HG02938 (cell line): ENCODE data around the gene B3GAT1.

Source experiments
- ATAC-seq: cut with Tn5 transposase; IDR thresholded peaks from one replicate; pipeline ENCODE4 v1.9.1; 2021; ENCODE audit warnings: mild to moderate bottlenecking, moderate library complexity; ENCODE audit not compliant: unreplicated experiment

B3GAT1 gene

GRCh38 chr11:134374891-134375550 lies 37.0 kb downstream of the B3GAT1 start:
- ATAC-seq: no peak

- no peak for ATAC-seq
These were observed 37.9 kb downstream of the B3GAT1 start for GRCh38 chr11:134374171-134374570.

DNA sequence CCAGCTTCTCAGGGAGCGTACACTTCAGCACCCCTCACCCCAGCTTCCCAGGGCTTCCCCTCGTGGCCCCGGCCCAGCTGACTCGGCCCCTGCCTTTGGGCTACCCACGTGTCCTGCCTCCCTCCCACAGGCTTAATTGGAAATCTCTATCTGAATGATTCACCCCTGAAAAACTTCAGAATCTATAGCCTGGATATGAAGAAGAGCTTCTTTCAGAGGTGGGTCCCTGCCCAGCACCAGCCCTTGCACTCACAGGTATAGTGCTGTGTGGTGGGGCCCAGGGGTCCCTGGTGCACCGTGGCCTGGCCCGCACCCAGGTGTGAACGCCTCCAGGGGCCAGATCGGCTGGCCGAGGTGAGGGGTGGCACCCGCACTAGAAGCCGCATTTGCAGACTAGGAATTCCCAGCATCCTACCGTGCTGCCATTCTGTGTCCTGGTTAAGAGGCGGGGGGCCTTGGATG lies 38.4 kb downstream of the B3GAT1 start:
- no peak for ATAC-seq

GRCh38 chr11:134372961-134373360 lies 39.1 kb downstream of the B3GAT1 start:
- no peak for ATAC-seq

DNA sequence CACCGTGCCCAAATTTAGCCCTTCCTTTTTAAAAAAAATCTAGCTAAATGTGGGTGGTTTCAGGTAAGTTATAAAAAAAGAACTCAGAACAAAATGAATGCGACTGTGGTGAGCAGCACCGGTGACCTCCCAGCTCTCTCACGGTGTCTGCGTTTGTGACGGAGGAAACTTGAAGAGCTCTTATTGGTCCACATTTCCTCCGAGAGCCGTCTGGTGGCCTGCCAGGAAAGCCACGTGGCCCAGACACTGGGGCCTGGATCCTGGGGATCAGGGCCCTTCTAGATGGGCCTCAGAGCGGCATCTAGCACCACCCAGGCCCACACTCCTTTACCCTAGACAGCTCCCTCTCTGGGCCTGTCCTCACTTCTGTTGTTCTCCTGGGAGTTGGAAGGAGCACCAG lies 39.5 kb downstream of the B3GAT1 start:
- no peak for ATAC-seq

- no peak for ATAC-seq
These were observed 40.4 kb downstream of the B3GAT1 start for GRCh38 chr11:134371436-134372185.

- ATAC-seq: no peak
These were observed 41.3 kb downstream of the B3GAT1 start for GRCh38 chr11:134370526-134371435.

GRCh38 chr11:134369656-134370525 lies 42.2 kb downstream of the B3GAT1 start:
- ATAC-seq: no peak

GRCh38 chr11:134367781-134368180 lies 44.3 kb downstream of the B3GAT1 start:
- ATAC-seq: no peak

- ATAC-seq: no peak
These were observed 45.8 kb downstream of the B3GAT1 start for GRCh38 chr11:134366254-134366653.

DNA sequence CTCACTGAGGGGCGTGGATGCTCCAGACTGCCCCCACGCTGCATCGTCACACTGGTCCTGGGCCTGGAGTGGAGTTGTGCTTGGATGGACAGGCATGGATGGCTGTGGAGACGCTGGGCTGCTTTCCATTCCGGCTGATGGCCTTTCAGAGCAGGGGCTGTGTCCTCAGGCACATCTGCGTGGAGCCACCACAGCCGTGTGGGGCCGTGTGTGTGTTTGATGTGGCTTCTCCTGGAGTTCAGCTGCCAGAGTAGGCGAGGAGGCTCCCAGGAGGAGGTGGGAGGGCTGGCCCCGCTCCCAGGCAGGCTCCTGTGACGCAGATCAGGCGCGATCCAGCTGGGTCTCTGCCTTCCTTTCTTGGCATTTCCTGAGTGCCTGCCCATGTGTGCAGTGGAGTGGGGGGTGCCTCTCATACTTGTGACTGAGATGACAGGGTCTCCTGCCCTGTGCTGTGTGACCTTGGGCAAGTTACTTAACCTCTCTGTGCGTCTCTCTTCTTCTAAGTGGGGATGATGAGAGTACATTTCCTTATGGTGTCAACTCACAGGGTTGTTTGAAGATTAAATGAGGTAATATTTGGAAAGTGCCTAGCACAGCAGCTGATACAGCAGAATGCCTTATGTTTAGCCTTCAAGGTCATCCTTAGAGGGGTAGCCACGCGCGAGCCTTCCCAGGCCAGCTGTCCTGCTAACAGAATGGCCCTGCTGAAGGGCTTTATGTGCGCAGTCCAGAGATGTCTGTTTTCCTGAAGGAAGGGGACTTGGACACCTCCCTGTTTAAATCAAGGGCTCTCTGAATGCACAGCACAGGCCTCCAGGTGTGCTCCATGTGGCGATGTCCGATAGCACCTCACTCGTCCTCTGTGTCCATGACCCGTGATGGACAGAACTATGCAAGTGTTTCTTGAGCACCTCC lies 46.8 kb downstream of the B3GAT1 start:
- no peak for ATAC-seq

- ATAC-seq: no peak
These were observed 47.8 kb downstream of the B3GAT1 start for GRCh38 chr11:134364261-134364660.

DNA sequence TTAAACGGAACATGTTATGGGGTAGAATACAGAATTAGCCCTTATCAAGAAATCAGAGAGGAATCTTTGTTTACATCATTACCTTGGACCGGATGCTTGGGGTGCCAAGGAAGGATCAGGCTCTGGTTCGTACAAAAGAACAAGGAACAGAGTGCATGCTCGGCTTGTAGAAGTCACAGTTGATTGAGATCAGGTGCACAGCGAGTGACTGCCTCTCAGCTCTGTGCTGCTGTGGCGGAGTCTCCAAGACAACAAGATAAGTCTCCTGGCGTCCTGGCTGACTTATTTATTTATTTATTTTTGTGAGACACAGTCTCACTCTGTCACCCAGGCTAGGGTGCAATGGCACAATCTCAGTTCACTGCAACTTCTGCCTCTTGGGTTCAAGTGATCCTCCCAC lies 48.5 kb downstream of the B3GAT1 start:
- no peak for ATAC-seq

- ATAC-seq: no peak
These were observed 48.9 kb downstream of the B3GAT1 start for GRCh38 chr11:134363161-134363560.

DNA sequence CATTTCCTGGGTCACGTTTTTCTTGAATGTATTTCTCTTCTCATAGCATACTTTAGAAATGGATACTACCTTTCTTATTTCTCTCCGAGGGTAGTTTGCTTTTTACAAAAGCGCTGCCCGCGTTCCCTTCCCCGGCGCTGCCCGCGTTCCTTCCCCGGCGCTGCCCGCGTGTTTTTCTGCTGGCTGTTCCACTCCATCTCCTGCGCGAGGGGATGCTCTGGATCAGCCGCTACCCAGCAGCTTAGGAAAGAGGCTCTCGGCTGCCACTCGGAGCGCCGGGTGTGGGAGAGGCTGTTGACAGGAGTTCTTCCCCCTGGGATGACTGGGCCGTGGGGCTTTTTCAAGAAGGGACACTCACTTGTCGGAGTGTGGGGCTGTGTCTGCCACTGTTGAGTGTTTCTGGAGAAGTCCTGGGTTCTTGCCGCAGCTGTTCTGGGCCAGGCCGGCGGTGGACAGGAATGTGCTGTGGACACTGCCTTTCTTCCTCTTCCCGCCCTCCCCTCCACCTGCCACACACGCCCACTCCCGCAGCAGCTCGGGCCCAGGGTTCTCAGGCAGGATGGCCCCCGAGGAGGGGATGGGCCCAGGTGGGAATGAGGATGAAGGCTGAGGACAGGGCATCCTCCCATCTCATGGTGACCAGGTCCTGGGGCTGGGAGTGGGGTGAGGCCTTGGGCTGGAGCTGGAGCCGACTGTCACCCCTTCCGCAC lies 49.7 kb downstream of the B3GAT1 start:
- no peak for ATAC-seq

GRCh38 chr11:134361661-134362060 lies 50.4 kb downstream of the B3GAT1 start:
- ATAC-seq: no peak

DNA sequence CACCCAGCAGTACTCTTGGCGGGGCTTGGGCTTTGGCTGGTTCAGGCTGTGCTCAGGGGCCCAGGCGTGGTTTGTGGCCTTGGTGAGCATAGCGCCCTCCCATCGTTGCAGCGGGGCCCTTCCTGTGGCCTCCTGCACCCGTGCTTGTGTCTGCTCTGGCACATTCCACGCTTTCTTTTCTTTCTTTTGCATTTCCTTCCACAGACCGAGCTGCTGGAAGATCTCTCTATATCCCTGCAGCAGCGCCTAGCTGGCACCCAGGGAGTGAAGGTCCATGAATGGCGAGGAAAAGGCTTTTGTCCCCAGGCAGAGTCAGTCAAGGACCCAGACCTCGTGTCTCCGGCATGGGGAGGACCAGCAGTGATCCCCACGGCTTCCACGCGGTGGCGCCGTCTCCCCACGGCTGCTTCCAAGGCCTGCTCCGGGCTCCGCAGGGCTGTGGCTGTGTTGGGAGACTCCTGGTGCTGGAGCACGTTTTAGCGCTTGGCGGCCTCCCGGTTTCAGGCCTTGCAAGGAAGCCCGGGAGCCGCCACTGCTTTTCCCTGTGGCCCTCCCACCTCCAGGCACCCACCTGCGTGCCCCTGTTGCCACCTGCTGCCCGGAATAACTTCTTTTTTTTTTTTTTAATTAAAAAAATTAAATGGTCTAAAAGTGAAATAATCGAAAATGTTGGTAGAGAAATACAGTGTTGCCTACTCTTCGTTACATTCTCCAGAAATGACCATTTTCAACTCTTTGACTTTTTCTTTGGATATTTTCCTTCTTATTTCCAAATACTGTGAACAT lies 51.8 kb downstream of the B3GAT1 start:
- peak; percentile 79 for ATAC-seq

DNA sequence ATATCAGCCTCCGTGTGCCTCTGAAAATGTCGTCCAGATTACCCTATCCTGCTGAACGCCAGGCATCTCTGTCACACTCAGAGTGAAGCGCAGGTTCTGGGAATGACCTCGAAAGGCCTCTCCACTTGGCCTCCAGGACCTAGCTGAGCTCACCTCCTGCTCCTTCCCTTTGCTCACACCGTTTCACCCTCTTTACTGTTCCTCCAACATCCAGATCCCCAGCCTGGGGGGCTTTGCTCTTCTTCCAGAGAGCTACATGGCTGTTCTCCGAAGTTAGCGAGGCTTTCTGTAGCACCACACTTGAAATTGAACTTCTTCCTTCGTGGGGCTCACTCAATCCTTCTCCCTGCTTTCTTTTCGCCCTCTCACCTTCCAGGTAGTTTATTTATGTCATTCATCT lies 52.4 kb downstream of the B3GAT1 start:
- no peak for ATAC-seq
